Pancreas (tissue), 10 donors: Measurements from ENCODE around the gene SORBS2. TPM values are rescaled to one million over a fixed set of nuclear protein-coding genes. Genes with fewer than 3 reads are reported as not detected.

Experiments
- ATAC-seq, 4 donors: fragments of 200-7000 bp; cut with Tn5 transposase; one replicate each; pipeline versions ENCODE4 v1.8.0 to v1.9.1; 2020; ENCODE audit warnings: mild to moderate bottlenecking in 4 of 4, moderate library complexity in 4 of 4
- DNase-seq, 6 donors: peaks; one replicate each; pipeline ENCODE4 v3.0.0-alpha.2; 2020
- FAIRE-seq: peaks from 2 replicates; lab custom pipeline; 2012; peaks lifted over from hg19 to GRCh38; lab: Jason Lieb, UNC
- H3K27ac ChIP-seq, 4 donors: fragments of 200-600 bp; sonication (generic); 1 replicate in 3 of 4; 2 replicates in 1 of 4; pipeline versions ENCODE4 v1.5.0 to v1.8.0; 2020
- H3K27me3 ChIP-seq, 4 donors: fragments of 200-600 bp; one replicate each; pipeline ENCODE4 v1.8.0; 2021
- H3K36me3 ChIP-seq, 3 donors: fragments of 200-600 bp; sonication (generic) in 1 of 3; one replicate each; pipeline versions ENCODE4 v1.5.0 to v1.8.0; 2020 to 2021
- H3K4me1 ChIP-seq, 3 donors: fragments of 200-600 bp; one replicate each; pipeline ENCODE4 v1.8.0; 2021
- H3K4me3 ChIP-seq, 4 donors: fragments of 200-600 bp; sonication (generic) in 2 of 4; one replicate each; pipeline versions ENCODE4 v1.5.0 to v1.8.0; 2020 to 2021
- H3K9me3 ChIP-seq, 4 donors: fragments of 200-600 bp; one replicate each; pipeline ENCODE4 v1.8.0; 2021
- WGBS, 2 donors: extraction: QIAGEN DNeasy Blood & Tissue Kit; methylation state at CpG; one replicate each; pipeline ENCODE4 v1.1.7; 2013; 5-methylcytosine and 5-hydroxymethylcytosine counted together
- intact Hi-C, 3 donors: fragments of 100-400 bp; cut with DNase I; formaldehyde crosslinking; loops; one replicate each; pipeline versions ENCODE4 v1.11.1 to v1.14.2; 2022
- polyA plus RNA-seq, 2 donors: library from polyadenylated mRNA; stranded (reverse); fragments of 200-250 nt; gene quantifications; one replicate each; pipeline ENCODE4 v1.2.3, GENCODE V29; 2013
- total RNA-seq, 6 donors: library from RNA; stranded (reverse); fragmentation: NEBNext Ultra II Directional in 4 of 6; extraction: Animal tissue kit (Norgen Biotek cat#: 25700) in 4 of 6; gene quantifications; one replicate each; pipeline versions ENCODE4 v1.2.1 to v1.2.4, GENCODE V29; 2021 to 2023
- TF ChIP-seq, protein P1 (sequence below), 4 donors: fragments of 200-600 bp; sonication (generic) in 3 of 4; IDR thresholded peaks; one replicate each; pipeline versions ENCODE4 v1.5.0 to v1.8.0; 2021; ENCODE audit warnings: antibody characterized with exemption in 4 of 4
- donor health status: healthy with polysubstance abuse.
- donor health status: DM: no; HTN: no; CAD: no; lungs with moderate emphysema.
- donor health status: DM: no; HTN: no; CAD: no.
- donor health status: control.
- donor health status: control.
- donor health status: Bipolar disorder and iron deficiency.
- donor health status: DM: yes; HTN: yes; CAD: no.
- donor health status: DM: no; HTN: no; CAD: no.
- donor health status: DM: no; HTN: no; CAD: no.
- donor health status: DM: yes; HTN: yes; CAD: no.

The SORBS2 gene
- total and polyA plus RNA-seq, 8 donors, result 61.7 to 245 (median 140) TPM

- Histone ChIP-seq H3K36me3 (no peaks in the 10 kb centered on the region), H3K4me3 (no peak overlapping the region), H3K9me3 (no peaks in the 10 kb centered on the region), H3K27ac (no peak overlapping the region), H3K4me1 (peaks cover 4 to 18% (median 11%) of the 10 kb centered on the region in 3 donors), H3K27me3 (no peaks in the 10 kb centered on the region)
- TF ChIP-seq, protein P1, sequence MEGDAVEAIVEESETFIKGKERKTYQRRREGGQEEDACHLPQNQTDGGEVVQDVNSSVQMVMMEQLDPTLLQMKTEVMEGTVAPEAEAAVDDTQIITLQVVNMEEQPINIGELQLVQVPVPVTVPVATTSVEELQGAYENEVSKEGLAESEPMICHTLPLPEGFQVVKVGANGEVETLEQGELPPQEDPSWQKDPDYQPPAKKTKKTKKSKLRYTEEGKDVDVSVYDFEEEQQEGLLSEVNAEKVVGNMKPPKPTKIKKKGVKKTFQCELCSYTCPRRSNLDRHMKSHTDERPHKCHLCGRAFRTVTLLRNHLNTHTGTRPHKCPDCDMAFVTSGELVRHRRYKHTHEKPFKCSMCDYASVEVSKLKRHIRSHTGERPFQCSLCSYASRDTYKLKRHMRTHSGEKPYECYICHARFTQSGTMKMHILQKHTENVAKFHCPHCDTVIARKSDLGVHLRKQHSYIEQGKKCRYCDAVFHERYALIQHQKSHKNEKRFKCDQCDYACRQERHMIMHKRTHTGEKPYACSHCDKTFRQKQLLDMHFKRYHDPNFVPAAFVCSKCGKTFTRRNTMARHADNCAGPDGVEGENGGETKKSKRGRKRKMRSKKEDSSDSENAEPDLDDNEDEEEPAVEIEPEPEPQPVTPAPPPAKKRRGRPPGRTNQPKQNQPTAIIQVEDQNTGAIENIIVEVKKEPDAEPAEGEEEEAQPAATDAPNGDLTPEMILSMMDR (IDR thresholded peaks at IDR 0.05), result no peak
- FAIRE-seq, result no peak
- peak in 1 of 4 donors; percentile 47 for ATAC-seq
- DNase-seq, result no peak
- intact Hi-C loops, result no loop called here
- WGBS, 2 donors, result 77% methylated on average over 11 of the region's 11 CpGs
Measured at GRCh38 chr4:185792384-185793115, 19.4 kb downstream of the SORBS2 start.

- no peaks in the 10 kb centered on the region for H3K27me3 ChIP-seq
- no peaks in the 10 kb centered on the region for H3K9me3 ChIP-seq
- FAIRE-seq (no peak), DNase-seq (no peak), ATAC-seq (peak in 2 of 4 donors; percentile 39 to 60)
- intact Hi-C loops, result no loop called here
- TF ChIP-seq, protein P1 (IDR thresholded peaks at IDR 0.05), result no peak
- H3K4me1 ChIP-seq, result peaks cover 11 to 16% (median 16%) of the 10 kb centered on the region in 3 donors
- no peak overlapping the region for H3K27ac ChIP-seq
- no peak overlapping the region for H3K4me3 ChIP-seq
- H3K36me3 ChIP-seq, result no peaks in the 10 kb centered on the region
- 93 to 94% methylated on average over 16 of the region's 16 CpGs for WGBS, 2 donors
Measured at GRCh38 chr4:185787926-185788679, 23.9 kb downstream of the SORBS2 start.

DNA sequence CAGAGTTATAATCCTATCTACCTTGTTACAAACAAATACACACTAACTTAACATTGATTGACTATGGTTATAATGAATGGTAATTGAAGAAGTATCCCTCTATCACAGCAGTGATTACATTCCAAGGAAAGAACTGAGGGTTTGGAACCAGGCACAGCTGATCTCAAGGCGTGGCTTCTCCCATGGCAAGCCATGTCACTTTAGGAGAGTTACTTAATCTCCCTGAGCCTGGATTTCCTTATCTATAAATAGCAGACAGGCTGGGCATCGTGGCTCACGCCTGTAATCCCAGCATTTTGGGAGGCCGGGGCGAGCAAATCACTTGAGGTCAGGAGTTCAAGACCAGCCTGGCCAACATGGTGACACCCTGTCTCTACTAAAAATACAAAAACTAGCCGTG lies 25.6 kb downstream of the SORBS2 start:
- peak in 2 of 4 donors; percentile 17 to 36 for ATAC-seq
- H3K9me3 ChIP-seq, result no peaks in the 10 kb centered on the region
- intact Hi-C loops, result no loop called here
- FAIRE-seq, result no peak
- no peak for DNase-seq
- 35 to 46% methylated on average over 6 of the region's 6 CpGs for WGBS, 2 donors
- TF ChIP-seq, protein P1 (IDR thresholded peaks at IDR 0.05), result no peak
- no peak overlapping the region for H3K4me3 ChIP-seq
- no peaks in the 10 kb centered on the region for H3K27me3 ChIP-seq
- H3K36me3 ChIP-seq, result no peaks in the 10 kb centered on the region
- peak overlapping the region in 1 of 4 donors; percentile 39 for H3K27ac ChIP-seq
- peaks cover 12 to 27% (median 15%) of the 10 kb centered on the region in 3 donors for H3K4me1 ChIP-seq

- no peak for ATAC-seq
- WGBS, 2 donors, result 43 to 64% methylated on average over 5 of the region's 5 CpGs
- intact Hi-C loops, result no loop called here
- H3K27me3 ChIP-seq, result no peaks in the 10 kb centered on the region
- TF ChIP-seq, protein P1 (IDR thresholded peaks at IDR 0.05), result no peak
- H3K36me3 ChIP-seq, result no peaks in the 10 kb centered on the region
- H3K4me1 ChIP-seq, result peaks cover 12 to 27% (median 15%) of the 10 kb centered on the region in 3 donors
- no peak overlapping the region for H3K4me3 ChIP-seq
- no peak for DNase-seq
- no peak for FAIRE-seq
- H3K9me3 ChIP-seq, result no peaks in the 10 kb centered on the region
- peak overlapping the region in 2 of 4 donors; percentile 11 to 24 for H3K27ac ChIP-seq
Measured at GRCh38 chr4:185783574-185783973, 28.4 kb downstream of the SORBS2 start.
